ENCODE results near the gene DLGAP1.
"Not testable (repeated sequence)": the region's sequence is repeated elsewhere in the genome, so short reads cannot be mapped to it uniquely, and the experiment has no call there.

The DLGAP1 gene

DNA sequence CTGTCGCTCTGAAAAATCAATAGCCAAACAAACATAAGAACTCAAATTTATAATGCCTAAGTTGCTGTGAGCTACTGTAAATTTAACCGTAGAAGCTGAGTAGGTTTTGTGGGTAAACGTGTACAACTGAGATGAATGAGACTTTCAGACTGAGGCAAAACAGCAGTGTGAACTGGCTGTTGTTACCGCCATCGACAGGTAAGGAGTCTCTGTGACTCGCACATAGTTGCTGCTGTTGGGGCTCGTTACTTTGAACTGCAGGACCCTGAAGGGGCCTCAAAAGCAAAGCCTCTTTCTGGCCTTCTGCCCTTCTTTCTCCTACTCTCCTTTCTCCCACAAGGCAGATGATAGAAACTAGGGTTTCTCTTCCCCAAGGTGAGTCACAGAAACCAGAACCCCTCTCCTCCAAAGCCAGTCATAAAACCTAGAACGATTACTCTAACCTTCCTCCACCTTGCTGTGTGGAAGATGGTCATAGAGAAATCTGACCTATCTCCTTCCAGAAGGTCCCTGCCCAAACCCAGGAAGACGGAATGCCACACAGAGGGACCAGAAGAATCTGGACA, 101.2 kb downstream of the DLGAP1 start:
- Mint-ChIP-seq H3K36me3 (no peaks in the 10 kb centered on the region), H3K9me3 (peaks cover 12% of the 10 kb centered on the region), H3K27ac (no peak overlapping the region), H3K4me1 (no peaks in the 10 kb centered on the region), H3K27me3 (no peaks in the 10 kb centered on the region), H3K4me3 (no peak overlapping the region)
- DNase-seq, result no peak
- CTCF ChIA-PET, result no interaction called here

DNA sequence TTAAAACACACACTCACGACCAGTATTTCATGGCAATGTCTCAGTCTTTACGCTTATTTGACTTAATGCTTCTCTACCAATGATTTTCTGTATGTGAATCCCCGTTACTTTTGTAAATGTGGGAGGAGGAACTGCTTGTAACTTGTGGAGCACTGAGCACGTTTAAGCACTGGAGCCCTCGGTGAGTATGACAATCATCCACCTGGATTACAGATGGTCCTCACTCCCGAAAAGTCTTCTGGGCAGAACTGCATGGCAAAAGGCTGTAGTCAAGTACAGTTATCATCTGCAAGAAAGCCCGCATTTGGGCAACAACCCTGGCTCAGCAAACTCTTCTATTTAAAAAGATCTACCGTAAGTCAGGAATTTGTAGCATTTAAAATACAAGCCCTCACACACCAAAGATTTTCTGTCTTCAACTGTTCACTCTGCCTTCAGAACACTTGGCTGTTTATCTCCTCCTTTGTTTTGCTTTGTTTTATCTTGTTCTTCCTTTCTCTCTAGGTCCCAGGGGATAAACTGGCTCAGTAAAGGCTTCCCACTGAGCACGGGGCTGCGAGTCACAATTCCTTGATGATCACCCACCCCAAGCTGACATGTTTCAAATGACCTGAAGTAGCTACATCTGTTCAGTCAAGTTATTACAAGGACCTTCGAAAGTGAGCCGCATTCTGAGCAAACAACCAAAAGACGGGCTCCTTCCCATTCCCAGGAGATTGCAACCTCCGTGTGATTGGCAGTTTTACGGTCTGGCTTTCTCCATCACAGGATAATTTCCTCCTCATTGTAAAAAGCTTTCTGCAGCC, 102.2 kb downstream of the DLGAP1 start:
- Mint-ChIP-seq H3K27me3 (no peaks in the 10 kb centered on the region), H3K4me1 (no peaks in the 10 kb centered on the region), H3K36me3 (no peaks in the 10 kb centered on the region), H3K4me3 (no peak overlapping the region), H3K27ac (no peak overlapping the region), H3K9me3 (peaks cover 12% of the 10 kb centered on the region)
- no peak for DNase-seq
- CTCF ChIA-PET, result no interaction called here

DNA sequence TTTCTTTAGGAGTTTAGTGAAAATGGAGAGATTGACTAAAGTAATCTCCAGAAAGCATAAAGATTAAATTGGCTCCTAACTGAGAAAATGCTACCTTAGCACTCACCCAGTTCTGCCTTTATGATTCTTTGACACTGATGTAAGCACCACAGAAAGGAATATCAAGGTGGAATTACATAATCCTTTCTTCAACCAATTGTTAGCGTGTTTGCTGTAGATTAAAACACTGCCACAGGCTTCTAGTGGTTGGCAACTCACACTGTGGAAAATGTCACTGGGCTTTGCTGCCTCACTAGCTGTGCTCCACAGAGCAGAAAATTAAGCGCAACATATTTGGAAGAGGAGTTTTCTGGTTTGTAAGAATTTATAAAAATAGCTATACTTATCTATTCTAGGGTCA, 104.1 kb downstream of the DLGAP1 start:
- CTCF ChIA-PET, result no interaction called here
- Mint-ChIP-seq H3K36me3 (no peaks in the 10 kb centered on the region), H3K4me1 (no peaks in the 10 kb centered on the region), H3K27ac (no peak overlapping the region), H3K4me3 (no peak overlapping the region), H3K27me3 (no peaks in the 10 kb centered on the region), H3K9me3 (peaks cover 4% of the 10 kb centered on the region)
- DNase-seq, result no peak

DNA sequence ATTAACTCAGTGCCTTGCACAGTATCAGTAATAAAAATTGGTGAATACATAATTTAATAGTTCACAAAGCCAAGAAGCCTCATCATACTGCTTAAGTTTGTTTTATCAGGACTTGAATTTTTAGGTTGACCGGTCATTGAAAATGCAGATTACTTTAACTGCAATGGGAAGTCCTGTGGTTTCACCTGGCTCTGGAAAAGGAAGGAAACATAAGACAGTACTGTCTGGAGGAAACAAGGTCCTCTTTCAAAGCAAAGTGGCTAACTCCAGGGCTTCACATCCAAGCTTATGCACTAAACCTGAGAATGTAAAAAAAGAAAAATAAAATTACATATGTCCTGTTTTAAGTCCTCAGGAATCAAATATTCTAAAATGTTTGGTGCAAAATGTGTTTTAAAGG, 119.7 kb downstream of the DLGAP1 start:
- no peaks in the 10 kb centered on the region for H3K36me3 Mint-ChIP-seq
- peaks cover 8% of the 10 kb centered on the region for H3K9me3 Mint-ChIP-seq
- no peaks in the 10 kb centered on the region for H3K4me1 Mint-ChIP-seq
- H3K27ac Mint-ChIP-seq, result no peak overlapping the region
- no peaks in the 10 kb centered on the region for H3K27me3 Mint-ChIP-seq
- CTCF ChIA-PET, result no interaction called here
- H3K4me3 Mint-ChIP-seq, result no peak overlapping the region
- no peak for DNase-seq

DNA sequence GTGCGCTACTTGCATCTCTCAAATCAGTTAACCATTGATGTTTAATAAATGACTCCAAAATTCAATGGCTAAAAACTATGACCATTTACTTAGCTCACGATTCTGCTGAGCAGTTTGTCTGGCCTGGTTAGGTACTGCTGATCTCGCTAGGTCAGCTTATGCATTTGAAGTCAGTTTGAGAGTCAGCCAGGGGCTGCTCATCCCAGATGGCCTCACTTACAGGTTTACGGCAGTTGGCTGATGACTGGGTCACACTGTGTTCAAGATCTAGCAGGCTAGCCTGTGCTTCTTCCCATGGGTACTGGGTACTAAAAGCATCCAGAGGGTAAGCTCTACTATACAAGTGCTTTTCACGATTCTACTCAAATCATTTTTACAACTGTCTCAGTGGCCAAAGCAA, 122.1 kb downstream of the DLGAP1 start:
- Mint-ChIP-seq H3K27me3 (no peaks in the 10 kb centered on the region), H3K4me3 (no peak overlapping the region), H3K4me1 (no peaks in the 10 kb centered on the region), H3K36me3 (no peaks in the 10 kb centered on the region), H3K9me3 (peaks cover 8% of the 10 kb centered on the region), H3K27ac (no peak overlapping the region)
- DNase-seq, result no peak
- CTCF ChIA-PET, result no interaction called here

DNA sequence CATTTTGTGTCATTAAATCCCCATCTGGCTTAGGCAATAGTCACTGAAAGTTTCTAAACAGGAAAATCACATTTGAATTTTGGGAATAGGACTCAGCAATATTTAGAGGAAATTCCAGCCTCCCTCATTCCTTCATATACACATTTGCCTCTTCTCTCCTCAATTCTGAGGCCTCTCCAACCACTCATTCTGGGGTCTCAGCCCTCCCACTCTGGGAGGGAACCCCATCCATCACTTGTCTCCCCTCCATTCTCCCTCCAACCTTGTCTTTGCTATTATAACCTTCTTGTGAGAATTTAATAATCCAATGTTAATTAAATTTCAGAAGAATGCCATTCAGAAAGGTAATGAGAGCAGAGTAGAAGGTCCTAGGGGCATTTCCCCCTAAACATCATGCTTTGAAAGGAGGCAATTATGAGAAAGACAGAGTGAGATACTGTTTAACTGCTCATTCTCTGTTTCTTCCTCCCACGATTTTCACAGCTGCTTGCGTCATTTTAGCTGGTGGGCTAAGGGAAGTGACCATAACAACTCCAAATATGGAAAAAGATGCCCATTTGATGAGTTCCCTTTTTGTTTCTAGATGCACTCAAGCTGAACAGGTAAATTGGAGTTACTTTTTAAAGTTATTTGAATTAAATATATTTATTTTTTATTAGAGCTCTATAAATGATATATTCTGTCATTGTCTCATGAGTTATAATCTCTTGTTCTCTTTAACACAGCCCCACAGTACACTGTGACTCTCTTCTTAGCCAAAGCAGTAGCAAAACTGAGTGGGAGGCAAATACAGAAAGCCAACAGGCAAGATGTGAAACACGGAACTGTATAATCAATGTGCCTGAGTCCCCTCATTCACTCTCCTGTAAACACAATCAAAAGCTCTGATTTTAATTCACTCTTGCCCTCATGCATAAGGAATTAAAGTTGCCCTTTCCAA, 135.1 kb downstream of the DLGAP1 start:
- Mint-ChIP-seq H3K27me3 (no peaks in the 10 kb centered on the region), H3K4me3 (no peak overlapping the region), H3K4me1 (no peaks in the 10 kb centered on the region), H3K36me3 (no peaks in the 10 kb centered on the region), H3K27ac (no peak overlapping the region), H3K9me3 (no peaks in the 10 kb centered on the region)
- CTCF ChIA-PET, result no interaction called here
- DNase-seq, result no peak

DNA sequence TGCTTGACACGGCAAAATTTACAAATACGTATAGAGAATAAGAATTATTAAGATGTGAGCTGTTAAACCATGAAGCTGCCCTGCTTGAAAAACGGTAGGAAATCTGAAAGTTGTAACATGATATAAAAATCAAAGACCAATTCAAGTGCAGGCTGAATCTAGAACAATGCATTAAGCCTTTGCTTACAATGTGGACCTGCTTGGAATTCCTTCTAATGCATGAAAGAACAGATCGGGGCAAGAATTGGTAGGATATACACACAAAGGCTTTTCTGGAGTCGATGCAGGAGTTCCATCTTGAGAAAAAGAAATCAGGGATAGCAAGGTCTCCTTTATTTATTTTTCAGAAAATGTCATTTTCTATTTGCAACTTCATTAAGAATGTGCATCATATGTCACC, 136.8 kb downstream of the DLGAP1 start:
- CTCF ChIA-PET, result no interaction called here
- Mint-ChIP-seq H3K27ac (no peak overlapping the region), H3K36me3 (no peaks in the 10 kb centered on the region)

DNA sequence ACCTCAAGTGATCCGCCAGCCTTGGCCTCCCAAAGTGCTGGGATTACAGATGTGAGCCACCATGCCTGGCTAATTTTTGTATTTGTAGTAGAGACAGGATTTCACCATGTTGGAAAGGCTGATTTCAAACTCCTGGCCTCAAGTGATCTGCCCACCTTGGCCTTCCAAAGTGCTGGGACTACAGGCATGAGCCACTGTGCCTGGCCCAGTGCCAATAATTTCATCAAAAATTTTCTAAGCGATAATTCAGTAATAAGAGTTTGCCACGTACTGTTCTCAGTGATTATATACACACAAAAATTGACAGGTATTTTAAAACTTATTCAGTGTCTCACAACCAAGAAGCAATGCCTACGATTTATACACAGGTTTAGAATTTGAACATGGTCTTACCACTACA, 143.2 kb downstream of the DLGAP1 start:
- CTCF ChIA-PET, H3K27me3 Mint-ChIP-seq, H3K4me3 Mint-ChIP-seq, H3K4me1 Mint-ChIP-seq, DNase-seq, H3K27ac Mint-ChIP-seq, H3K9me3 Mint-ChIP-seq, H3K36me3 Mint-ChIP-seq: not testable (repeated sequence)

More for the DNA sequence above, 136.8 kb downstream of the DLGAP1 start:
- Mint-ChIP-seq H3K27me3 (no peaks in the 10 kb centered on the region), H3K9me3 (no peaks in the 10 kb centered on the region), H3K4me3 (no peak overlapping the region), H3K4me1 (no peaks in the 10 kb centered on the region)
- DNase-seq, result no peak

DNA sequence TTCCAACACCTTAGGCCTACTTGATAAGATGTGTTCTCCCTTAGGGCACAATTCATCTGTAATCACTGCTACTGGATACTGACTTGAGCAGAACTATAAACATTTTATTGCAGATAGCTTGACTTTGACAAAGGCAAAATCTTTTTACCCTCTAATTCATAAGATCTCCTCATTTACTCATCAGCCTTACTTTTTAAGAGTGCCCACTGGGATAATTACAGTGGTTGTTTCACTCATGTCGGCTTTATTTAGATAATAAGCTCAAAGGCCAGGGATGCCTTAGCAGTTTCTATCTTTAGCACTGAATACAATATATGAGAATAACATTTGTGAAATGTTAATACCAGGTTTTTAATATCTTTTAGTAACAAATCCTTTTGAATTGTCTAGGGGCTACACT, 144.0 kb downstream of the DLGAP1 start:
- no peak overlapping the region for H3K4me3 Mint-ChIP-seq
- no peak overlapping the region for H3K27ac Mint-ChIP-seq
- DNase-seq, result no peak
- no peaks in the 10 kb centered on the region for H3K4me1 Mint-ChIP-seq
- no peaks in the 10 kb centered on the region for H3K36me3 Mint-ChIP-seq
- H3K9me3 Mint-ChIP-seq, result no peaks in the 10 kb centered on the region
- H3K27me3 Mint-ChIP-seq, result no peaks in the 10 kb centered on the region
- CTCF ChIA-PET, result no interaction called here

DNA sequence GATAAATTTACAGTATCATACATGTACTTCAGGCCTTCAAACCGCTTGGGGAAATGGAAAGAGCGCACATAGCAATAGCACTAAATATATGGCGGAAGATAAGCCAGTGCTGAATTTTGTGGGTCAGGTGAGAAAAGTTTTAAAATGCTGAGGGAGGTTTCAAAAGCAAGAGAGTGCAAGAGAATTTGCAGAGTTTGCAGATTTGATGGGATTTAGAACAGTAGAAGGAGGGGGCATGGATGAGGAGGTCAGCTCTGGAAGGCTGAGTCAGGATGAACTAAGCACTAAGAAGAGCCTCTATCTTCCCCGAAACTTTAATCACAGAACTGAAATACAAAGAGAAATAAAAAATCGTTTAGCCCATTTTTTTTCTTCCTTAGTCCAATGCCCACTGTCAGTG, 145.9 kb downstream of the DLGAP1 start:
- Mint-ChIP-seq H3K27ac (no peak overlapping the region), H3K4me3 (no peak overlapping the region), H3K27me3 (no peaks in the 10 kb centered on the region), H3K36me3 (no peaks in the 10 kb centered on the region), H3K4me1 (no peaks in the 10 kb centered on the region), H3K9me3 (no peaks in the 10 kb centered on the region)
- no peak for DNase-seq
- CTCF ChIA-PET, result no interaction called here

DNA sequence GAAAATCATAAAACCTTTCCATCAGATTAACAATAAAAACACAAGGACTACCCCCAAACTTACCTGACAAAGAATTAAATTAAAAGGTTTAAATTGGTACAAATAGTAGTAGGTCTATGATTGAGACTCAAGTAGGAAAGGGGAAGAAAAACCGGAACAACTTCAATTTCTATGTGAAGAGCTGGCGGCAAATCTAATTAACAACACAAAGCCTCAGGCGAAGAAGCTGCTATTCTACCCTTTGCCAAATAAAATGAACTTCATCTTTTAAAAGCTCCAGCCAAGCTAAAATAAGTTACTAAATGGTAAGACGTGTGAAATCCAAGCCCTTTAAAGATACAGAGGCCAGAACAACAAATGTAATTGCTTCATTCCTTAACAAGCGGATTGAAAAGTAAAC, 146.5 kb downstream of the DLGAP1 start:
- Mint-ChIP-seq H3K4me1 (no peaks in the 10 kb centered on the region), H3K27ac (no peak overlapping the region), H3K27me3 (no peaks in the 10 kb centered on the region), H3K4me3 (no peak overlapping the region), H3K36me3 (no peaks in the 10 kb centered on the region), H3K9me3 (no peaks in the 10 kb centered on the region)
- DNase-seq, result no peak
- CTCF ChIA-PET, result no interaction called here

DNA sequence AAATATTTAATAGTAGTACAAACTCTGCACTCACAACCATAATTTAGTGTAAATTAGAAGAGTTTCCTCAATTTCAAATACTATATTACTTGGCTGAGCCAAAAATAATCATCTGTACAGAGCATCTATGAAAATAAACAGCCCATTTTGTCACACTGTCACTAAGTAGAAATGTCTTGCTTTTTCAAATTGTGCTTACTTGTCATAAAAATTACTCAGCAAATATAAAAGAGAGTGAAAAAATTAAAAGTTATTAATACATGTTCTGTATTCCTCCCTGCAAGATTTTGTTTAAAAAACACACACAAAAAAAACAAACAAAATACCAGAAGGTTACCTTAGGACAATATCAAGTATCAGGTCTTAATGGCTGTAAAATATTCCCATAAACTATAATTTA, 155.7 kb downstream of the DLGAP1 start:
- no peak overlapping the region for H3K4me3 Mint-ChIP-seq
- H3K9me3 Mint-ChIP-seq, result peaks cover 2% of the 10 kb centered on the region
- no peaks in the 10 kb centered on the region for H3K4me1 Mint-ChIP-seq
- H3K27ac Mint-ChIP-seq, result no peak overlapping the region
- CTCF ChIA-PET, result no interaction called here
- H3K36me3 Mint-ChIP-seq, result no peaks in the 10 kb centered on the region
- DNase-seq, result no peak
- no peaks in the 10 kb centered on the region for H3K27me3 Mint-ChIP-seq

DNA sequence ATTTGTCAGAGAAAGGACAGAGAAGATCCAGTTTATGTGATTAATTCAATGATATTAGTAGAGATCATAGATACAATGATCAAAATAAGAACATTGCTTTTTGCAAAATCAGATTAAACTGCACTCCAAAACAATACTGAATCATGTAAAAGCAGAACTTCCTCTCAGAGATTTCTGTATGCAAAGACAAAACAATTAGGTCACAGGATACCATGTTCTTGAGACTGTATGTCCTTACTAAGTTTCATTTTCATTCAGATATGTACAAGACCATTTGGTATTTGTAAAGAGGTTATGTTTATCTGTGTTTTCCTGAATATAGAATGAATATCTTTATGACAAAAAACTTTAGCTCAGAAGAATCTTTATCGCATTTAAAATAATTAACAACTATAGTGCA, 161.8 kb downstream of the DLGAP1 start:
- CTCF ChIA-PET, result no interaction called here
- Mint-ChIP-seq H3K4me3 (no peak overlapping the region), H3K36me3 (no peaks in the 10 kb centered on the region), H3K9me3 (peaks cover 5% of the 10 kb centered on the region), H3K27me3 (no peaks in the 10 kb centered on the region), H3K4me1 (no peaks in the 10 kb centered on the region), H3K27ac (no peak overlapping the region)
- no peak for DNase-seq

DNA sequence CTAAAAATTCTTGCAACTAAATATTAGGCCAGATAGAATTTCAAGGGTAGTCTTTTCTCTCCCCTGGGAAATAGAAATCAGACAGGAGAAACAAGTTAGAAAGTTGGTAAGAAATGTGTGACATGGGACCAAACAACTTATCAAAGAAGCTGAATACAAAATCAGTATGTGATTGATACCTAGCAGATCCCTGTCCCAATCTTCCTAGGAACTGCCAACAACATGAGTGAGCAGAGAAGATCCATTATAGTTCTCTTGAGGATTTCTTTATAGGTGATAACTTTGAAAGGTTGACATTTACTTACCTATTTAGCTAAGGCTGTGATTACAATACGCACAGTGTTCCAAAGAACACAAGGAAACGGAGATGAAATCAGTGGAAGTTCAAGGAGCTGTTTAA, 162.4 kb downstream of the DLGAP1 start:
- CTCF ChIA-PET, result no interaction called here
- Mint-ChIP-seq H3K9me3 (peaks cover 3% of the 10 kb centered on the region), H3K4me1 (no peaks in the 10 kb centered on the region), H3K36me3 (no peaks in the 10 kb centered on the region), H3K27ac (no peak overlapping the region), H3K4me3 (no peak overlapping the region), H3K27me3 (no peaks in the 10 kb centered on the region)
- DNase-seq, result no peak

DNA sequence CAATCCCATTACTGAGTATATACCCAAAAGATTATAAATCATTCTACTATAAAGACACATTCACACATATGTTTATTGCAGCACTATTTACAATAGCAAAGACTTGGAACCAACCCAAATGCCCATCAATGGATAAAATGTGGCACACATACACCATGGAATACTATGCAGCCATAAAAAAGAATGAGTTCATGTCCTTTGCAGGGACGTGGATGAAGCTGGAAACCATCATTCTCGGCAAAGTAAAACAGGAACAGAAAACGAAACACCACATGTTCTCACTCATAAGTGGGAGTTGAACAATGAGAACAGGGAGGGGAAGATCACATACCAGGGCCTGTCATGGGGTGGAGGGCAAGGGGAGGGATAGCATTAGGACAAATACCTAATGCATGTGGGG, 167.8 kb downstream of the DLGAP1 start:
- H3K27ac Mint-ChIP-seq, H3K36me3 Mint-ChIP-seq, H3K27me3 Mint-ChIP-seq, H3K9me3 Mint-ChIP-seq, H3K4me1 Mint-ChIP-seq, CTCF ChIA-PET, H3K4me3 Mint-ChIP-seq, DNase-seq: not testable (repeated sequence)
